ENCODE data around the gene MBD1.
"Not testable (repeated sequence)": the region's sequence is repeated elsewhere in the genome, so short reads cannot be mapped to it uniquely, and the experiment has no call there.

Gene MBD1

GRCh38 chr18:50293039-50293438 lies 11.7 kb upstream of the MBD1 start:
- in situ Hi-C loops (cut with HindIII; ENCODE audit: low sequenced_read_pairs) = no loop called here

- in situ Hi-C loops (cut with HindIII; ENCODE audit: low sequenced_read_pairs) = no loop called here
Measured at GRCh38 chr18:50289108-50289443, 7.8 kb upstream of the MBD1 start.

GRCh38 chr18:50288348-50289107 lies 7.2 kb upstream of the MBD1 start:
- in situ Hi-C loops (cut with HindIII; ENCODE audit: low sequenced_read_pairs) = not testable (repeated sequence)

- in situ Hi-C loops (cut with HindIII; ENCODE audit: low sequenced_read_pairs) = no loop called here
Measured at GRCh38 chr18:50287441-50288347, 6.4 kb upstream of the MBD1 start, which contains the start of gene CXXC1. Gene CXXC1, minus strand, starts transcription at chr18:50287692. Its CDS starts 103 bp downstream, at chr18:50287589.

- in situ Hi-C loops (cut with HindIII; ENCODE audit: low sequenced_read_pairs) = no loop called here
Measured at GRCh38 chr18:50287028-50287440, 5.7 kb upstream of the MBD1 start.

GRCh38 chr18:50286391-50287027 lies 5.2 kb upstream of the MBD1 start:
- in situ Hi-C loops (cut with HindIII; ENCODE audit: low sequenced_read_pairs) = no loop called here

- in situ Hi-C loops (cut with HindIII; ENCODE audit: low sequenced_read_pairs) = no loop called here
Measured at GRCh38 chr18:50285631-50286321, 4.5 kb upstream of the MBD1 start.

GRCh38 chr18:50285071-50285470 lies 3.7 kb upstream of the MBD1 start:
- in situ Hi-C loops (cut with HindIII; ENCODE audit: low sequenced_read_pairs) = no loop called here

GRCh38 chr18:50284255-50284885 lies 3.0 kb upstream of the MBD1 start:
- in situ Hi-C loops (cut with HindIII; ENCODE audit: low sequenced_read_pairs) = no loop called here

- in situ Hi-C loops (cut with HindIII; ENCODE audit: low sequenced_read_pairs) = no loop called here
Measured at GRCh38 chr18:50283469-50284209, 2.3 kb upstream of the MBD1 start.

- in situ Hi-C loops (cut with HindIII; ENCODE audit: low sequenced_read_pairs) = no loop called here
Measured at GRCh38 chr18:50282521-50283335, 1.4 kb upstream of the MBD1 start.

- in situ Hi-C loops (cut with HindIII; ENCODE audit: low sequenced_read_pairs) = no loop called here
Measured at GRCh38 chr18:50281972-50282520, 723 bp upstream of the MBD1 start.

GRCh38 chr18:50280707-50281294 lies 522 bp downstream of the MBD1 start:
- in situ Hi-C loops (cut with HindIII; ENCODE audit: low sequenced_read_pairs) = no loop called here

GRCh38 chr18:50279752-50280151 lies 1.6 kb downstream of the MBD1 start:
- in situ Hi-C loops (cut with HindIII; ENCODE audit: low sequenced_read_pairs) = no loop called here

GRCh38 chr18:50277942-50278341 lies 3.4 kb downstream of the MBD1 start:
- in situ Hi-C loops (cut with HindIII; ENCODE audit: low sequenced_read_pairs) = no loop called here

- in situ Hi-C loops (cut with HindIII; ENCODE audit: low sequenced_read_pairs) = no loop called here
Measured at GRCh38 chr18:50276452-50276851, 4.9 kb downstream of the MBD1 start.

- in situ Hi-C loops (cut with HindIII; ENCODE audit: low sequenced_read_pairs) = no loop called here
Measured at GRCh38 chr18:50275503-50276036, 5.8 kb downstream of the MBD1 start.

GRCh38 chr18:50274941-50275340 lies 6.4 kb downstream of the MBD1 start:
- in situ Hi-C loops (cut with HindIII; ENCODE audit: low sequenced_read_pairs) = loop anchor here (5.0 kb wide), 1 partner anchor 102 kb away; the partner anchor contains the start of gene SKA1

Measured in endothelial cell of hepatic sinusoid (primary cell).